NCI-H2171 (cell line): ENCODE data around the gene CTSL.
"Not testable (repeated sequence)": the region's sequence is repeated elsewhere in the genome, so short reads cannot be mapped to it uniquely, and the experiment has no call there.

ENCODE experiments used
- DNase-seq: peaks from one replicate; lab custom pipeline; 2025; lab: John Stamatoyannopoulos, UW

The CTSL gene

GRCh38 chr9:87722393-87723088, 3.4 kb upstream of the CTSL start:
- no peak for DNase-seq

GRCh38 chr9:87725356-87725899, 491 bp upstream of the CTSL start:
- no peak for DNase-seq

GRCh38 chr9:87729246-87729645, 3.3 kb downstream of the CTSL start:
- no peak for DNase-seq

GRCh38 chr9:87731321-87731720, 5.4 kb downstream of the CTSL start:
- DNase-seq, result no peak

- DNase-seq, result no peak
Observed at GRCh38 chr9:87732344-87732743, 6.4 kb downstream of the CTSL start.

- no peak for DNase-seq
Observed at GRCh38 chr9:87732756-87733155, 6.8 kb downstream of the CTSL start.

GRCh38 chr9:87733273-87734052, 7.5 kb downstream of the CTSL start:
- no peak for DNase-seq

- no peak for DNase-seq
Observed at GRCh38 chr9:87734106-87734505, 8.2 kb downstream of the CTSL start.

- DNase-seq, result no peak
Observed at GRCh38 chr9:87739546-87739945, 13.6 kb downstream of the CTSL start.

GRCh38 chr9:87740209-87740608, 14.3 kb downstream of the CTSL start:
- DNase-seq, result no peak

GRCh38 chr9:87741326-87741725, 15.4 kb downstream of the CTSL start:
- no peak for DNase-seq

GRCh38 chr9:87741891-87742290, 16.0 kb downstream of the CTSL start:
- no peak for DNase-seq

- DNase-seq, result no peak
Observed at GRCh38 chr9:87742813-87743428, 17.0 kb downstream of the CTSL start.

GRCh38 chr9:87744247-87744646, 18.3 kb downstream of the CTSL start:
- DNase-seq, result not testable (repeated sequence)

- DNase-seq, result no peak
Observed at GRCh38 chr9:87746186-87746585, 20.3 kb downstream of the CTSL start.

- no peak for DNase-seq
Observed at GRCh38 chr9:87748881-87749280, 23.0 kb downstream of the CTSL start.

GRCh38 chr9:87749335-87750035, 23.6 kb downstream of the CTSL start:
- no peak for DNase-seq

- no peak for DNase-seq
Observed at GRCh38 chr9:87750726-87751125, 24.8 kb downstream of the CTSL start.

GRCh38 chr9:87751423-87751822, 25.5 kb downstream of the CTSL start:
- no peak for DNase-seq

GRCh38 chr9:87751868-87752267, 25.9 kb downstream of the CTSL start:
- no peak for DNase-seq

- DNase-seq, result no peak
Observed at GRCh38 chr9:87753313-87753712, 27.4 kb downstream of the CTSL start.

- not testable (repeated sequence) for DNase-seq
Observed at GRCh38 chr9:87758330-87758729, 32.4 kb downstream of the CTSL start.
